GM23248 (cell line): ENCODE results near the gene TNIP3. TPM values are rescaled to one million over a fixed set of nuclear protein-coding genes. Genes with fewer than 3 reads are reported as not detected.
"Not testable (repeated sequence)": the region's sequence is repeated elsewhere in the genome, so short reads cannot be mapped to it uniquely, and the experiment has no call there.

ENCODE experiments used
- DNase-seq: peaks from one replicate; pipeline ENCODE4 v3.0.0-alpha.2; 2015
- H2AFZ ChIP-seq: fragments of 200-600 bp; sonication (generic); 2 replicates; pipeline ENCODE4 v1.6.1; 2016; ENCODE audit warnings: antibody characterized with exemption
- H3F3A ChIP-seq: fragments of 200-600 bp; sonication (generic); 2 replicates; pipeline ENCODE4 v1.6.1; 2016; ENCODE audit warnings: mild to moderate bottlenecking, antibody characterized with exemption, mixed run types; ENCODE audit not compliant: insufficient read depth
- H3K27ac ChIP-seq: fragments of 200-600 bp; sonication (generic); 2 replicates; pipeline ENCODE4 v1.5.1; 2016; ENCODE audit warnings: mild to moderate bottlenecking
- H3K27me3 ChIP-seq: fragments of 200-600 bp; sonication (generic); replicated peaks from 2 replicates; pipeline ENCODE4 v1.6.1; 2016; ENCODE audit warnings: mild to moderate bottlenecking; ENCODE audit not compliant: insufficient read depth
- H3K36me3 ChIP-seq: fragments of 200-600 bp; sonication (generic); 2 replicates; pipeline ENCODE4 v1.6.1; 2016; ENCODE audit warnings: low read depth, mild to moderate bottlenecking
- H3K4me1 ChIP-seq: fragments of 200-600 bp; sonication (generic); 2 replicates; pipeline ENCODE4 v1.6.1; 2016; ENCODE audit warnings: mild to moderate bottlenecking; ENCODE audit not compliant: insufficient read depth
- H3K4me2 ChIP-seq: fragments of 200-600 bp; sonication (generic); one replicate; pipeline ENCODE4 v1.6.1; 2016; ENCODE audit warnings: mild to moderate bottlenecking; ENCODE audit not compliant: unreplicated experiment
- H3K4me3 ChIP-seq: fragments of 200-600 bp; sonication (generic); 2 replicates; pipeline ENCODE4 v1.5.1; 2016; ENCODE audit warnings: mild to moderate bottlenecking
- H3K79me2 ChIP-seq: fragments of 200-600 bp; sonication (generic); 2 replicates; pipeline ENCODE4 v1.6.1; 2016; ENCODE audit warnings: mild to moderate bottlenecking; ENCODE audit not compliant: insufficient read depth
- H3K9ac ChIP-seq: fragments of 200-600 bp; sonication (generic); 2 replicates; pipeline ENCODE4 v1.6.1; 2016; ENCODE audit warnings: mild to moderate bottlenecking
- H3K9me2 ChIP-seq: fragments of 200-600 bp; sonication (generic); 2 replicates; pipeline ENCODE4 v1.6.1; 2016; ENCODE audit warnings: mixed run types, mild to moderate bottlenecking, moderate library complexity; ENCODE audit not compliant: insufficient read depth
- H3K9me3 ChIP-seq: fragments of 200-600 bp; sonication (generic); one replicate; pipeline ENCODE4 v1.6.1; 2017; ENCODE audit warnings: low read depth
- H4K20me1 ChIP-seq: fragments of 200-600 bp; sonication (generic); 2 replicates; pipeline ENCODE4 v1.6.0; 2016; ENCODE audit not compliant: insufficient read depth
- EZH2 ChIP-seq: fragments of 200-600 bp; sonication (generic); IDR thresholded peaks from 2 replicates; pipeline ENCODE4 v1.6.1; 2018; ENCODE audit warnings: antibody characterized with exemption, mild to moderate bottlenecking; ENCODE audit not compliant: insufficient read depth, poor library complexity, severe bottlenecking
- EZH2phosphoT487 ChIP-seq: fragments of 200-600 bp; sonication (generic); IDR thresholded peaks from 2 replicates; pipeline ENCODE4 v1.6.1; 2018; ENCODE audit warnings: antibody characterized with exemption, moderate library complexity, mild to moderate bottlenecking, low read depth; ENCODE audit not compliant: insufficient read depth
- WGBS, 2 experiments: methylation state at CpG; one replicate each; pipeline ENCODE4 v1.1.6; 2015 to 2017; ENCODE audit warnings: low lambda C conversion rate in 2 of 2, low coverage in 1 of 2; ENCODE audit errors: missing lambda C conversion rate in 2 of 2; 5-methylcytosine and 5-hydroxymethylcytosine counted together
- in situ Hi-C: fragments of 300-500 bp; cut with MboI; formaldehyde crosslinking; loops from 2 replicates; pipeline ENCODE4 v1.15.0; 2020
- polyA plus RNA-seq: library from polyadenylated mRNA; unstranded; fragments of >200 nt; fragmentation: Nextera tagmentation; extraction: Ambion mirVana; gene quantifications from 2 replicates; pipeline ENCODE4 v1.2.1, GENCODE V29; 2016
- total RNA-seq: library from RNA; depleted of rRNA; stranded (reverse); fragments of >200 nt; shearing (Covaris generic); gene quantifications from 2 replicates; pipeline ENCODE4 v1.2.3, GENCODE V29; 2014

Gene TNIP3
- total and polyA plus RNA-seq, 2 experiments from 2014 or later, result 0.76 to 2.2 TPM

DNA sequence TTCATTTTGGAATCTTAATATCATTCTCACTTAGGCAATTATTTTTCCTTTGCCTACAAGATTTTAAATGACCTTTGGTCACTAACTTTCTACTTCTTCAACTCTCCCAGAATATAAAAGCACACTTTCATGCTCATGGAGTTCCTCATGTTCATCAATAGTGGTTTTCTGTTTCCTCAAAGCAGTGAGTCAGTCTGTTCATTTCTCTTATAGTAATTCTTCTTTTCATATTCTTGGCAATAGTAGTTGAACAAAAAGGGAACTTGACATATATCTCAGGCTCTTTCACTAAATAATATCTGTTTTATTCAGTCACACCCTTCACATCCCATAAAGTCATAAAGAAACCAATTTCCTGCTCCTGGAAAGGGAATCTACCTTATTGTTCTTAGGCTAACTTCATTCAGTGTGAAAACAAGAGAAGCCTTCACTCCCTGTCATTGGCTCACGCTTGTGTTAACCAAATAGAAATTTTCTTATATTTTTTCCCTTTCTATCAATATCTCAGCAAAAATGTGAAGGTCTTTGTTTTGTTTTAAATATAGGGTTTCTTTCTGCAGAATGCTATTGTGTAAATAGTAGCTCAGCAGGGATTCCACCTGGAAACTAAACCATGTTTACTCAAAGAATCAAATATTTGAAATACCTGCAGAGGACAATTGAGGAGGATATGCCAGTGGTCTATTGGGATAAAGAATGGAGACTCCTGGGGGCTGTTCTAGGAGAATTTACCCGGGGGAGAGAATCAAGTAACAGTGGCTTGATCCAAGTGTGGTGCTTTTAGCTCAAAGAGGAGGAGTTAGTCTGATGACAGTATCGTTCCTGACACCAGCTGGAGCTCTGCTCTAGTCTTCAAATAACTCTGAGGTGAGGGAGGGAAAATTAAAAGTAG lies 13.4 kb upstream of the TNIP3 start:
- TF ChIP-seq EZH2 (no peak), EZH2phosphoT487 (no peak)
- H3F3A ChIP-seq, result 0 out of 2 replicates have a peak, but pooled peaks cover 7% of the 10 kb centered on the region
- H3K36me3 ChIP-seq, result no peaks in the 10 kb centered on the region
- H3K4me1 ChIP-seq, result peaks cover 4% of the 10 kb centered on the region
- no peak overlapping the region for H2AFZ ChIP-seq
- H3K27ac ChIP-seq, result no peak overlapping the region
- no peak for DNase-seq
- no peaks in the 10 kb centered on the region for H3K9me2 ChIP-seq
- no peaks in the 10 kb centered on the region for H3K9me3 ChIP-seq
- WGBS, 2 experiments, result 54 to 65% methylated on average over 3 of the region's 3 CpGs
- H3K4me3 ChIP-seq, result no peak overlapping the region
- H4K20me1 ChIP-seq, result no peaks in the 10 kb centered on the region
- H3K27me3 ChIP-seq, result no peaks in the 10 kb centered on the region
- no peak overlapping the region for H3K9ac ChIP-seq
- in situ Hi-C loops, result no loop called here
- H3K79me2 ChIP-seq, result no peaks in the 10 kb centered on the region
- H3K4me2 ChIP-seq, result no peak overlapping the region

GRCh38 chr4:121176082-121176934 lies 12.2 kb upstream of the TNIP3 start:
- Histone ChIP-seq H2AFZ (no peak overlapping the region), H3F3A (no peaks in the 10 kb centered on the region), H3K36me3 (no peaks in the 10 kb centered on the region), H3K4me3 (no peak overlapping the region), H3K4me2 (no peak overlapping the region), H3K27ac (no peak overlapping the region), H3K4me1 (no peaks in the 10 kb centered on the region), H4K20me1 (no peaks in the 10 kb centered on the region), H3K27me3 (no peaks in the 10 kb centered on the region), H3K9ac (no peak overlapping the region), H3K79me2 (no peaks in the 10 kb centered on the region), H3K9me3 (no peaks in the 10 kb centered on the region), H3K9me2 (no peaks in the 10 kb centered on the region)
- 45% methylated on average over 3 of the region's 3 CpGs for whole genome bisulfite sequencing, 2 experiments
- no peak for DNase-seq
- no peak for TF ChIP-seq EZH2
- TF ChIP-seq EZH2phosphoT487, result no peak
- in situ Hi-C loops, result no loop called here

DNA sequence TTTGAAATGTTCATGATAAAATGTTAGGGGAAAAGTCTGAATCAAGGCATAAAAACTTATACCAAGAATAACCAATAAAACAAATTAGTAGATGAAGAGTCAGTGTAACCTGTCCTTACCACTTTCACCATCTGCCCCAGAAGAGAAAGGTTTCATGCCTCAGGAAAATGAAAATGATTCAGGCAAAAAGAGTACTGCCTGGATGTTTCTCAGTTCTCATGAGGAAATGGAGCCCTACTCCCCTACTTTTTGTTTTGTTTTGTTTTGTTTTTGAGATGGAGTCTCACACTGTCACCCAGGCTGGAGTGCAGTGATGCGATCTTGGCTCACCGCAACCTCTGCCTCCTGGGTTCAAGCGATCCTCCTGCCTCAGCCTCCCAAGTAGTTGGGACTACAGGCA lies 7.4 kb upstream of the TNIP3 start:
- not testable (repeated sequence) for H3K27me3 ChIP-seq, H2AFZ ChIP-seq
- WGBS, 2 experiments, result 89 to 92% methylated on average over 3 of the region's 3 CpGs

DNA sequence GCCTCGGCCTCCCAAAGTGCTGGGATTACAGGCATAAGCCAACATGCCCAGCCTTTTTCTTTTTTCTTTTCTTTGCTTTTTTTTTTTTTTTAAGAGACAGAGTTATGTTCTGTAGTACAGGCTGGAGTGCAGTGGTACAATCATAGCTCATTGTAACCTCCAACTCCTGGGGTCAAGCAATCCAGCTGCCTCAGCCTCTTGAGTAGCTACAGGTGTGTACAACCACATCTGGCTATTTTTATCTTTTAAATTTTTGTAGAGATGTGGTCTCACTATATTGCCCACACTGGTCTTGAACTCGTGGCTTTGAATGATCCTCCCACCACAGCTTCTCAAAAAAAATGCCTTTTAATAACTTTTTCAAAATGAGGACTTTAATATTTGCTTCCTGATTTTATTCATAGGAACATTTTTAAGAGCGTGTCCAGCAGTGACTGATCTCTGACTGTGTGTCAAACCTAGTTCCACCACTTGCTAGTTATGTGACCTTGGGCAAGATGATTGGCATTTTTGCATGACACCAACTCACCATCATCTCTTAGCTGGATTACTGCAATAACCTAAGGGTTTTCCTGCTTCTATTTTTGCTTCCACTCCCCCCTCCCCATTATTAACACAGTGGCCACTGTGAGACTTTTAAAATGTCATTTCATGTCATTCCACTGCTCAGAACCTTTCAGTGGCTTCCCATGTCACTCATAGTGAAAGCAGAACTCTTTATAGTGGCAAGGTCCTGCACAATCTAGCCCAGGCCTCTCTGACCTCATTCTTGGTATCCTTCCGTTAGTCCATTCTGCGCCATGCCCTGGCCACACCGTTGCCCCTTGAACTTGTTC lies 4.5 kb upstream of the TNIP3 start:
- no peaks in the 10 kb centered on the region for H3K9me2 ChIP-seq
- H4K20me1 ChIP-seq, result no peaks in the 10 kb centered on the region
- H3K9ac ChIP-seq, result no peak overlapping the region
- in situ Hi-C loops, result no loop called here
- H3F3A ChIP-seq, result no peaks in the 10 kb centered on the region
- DNase-seq, result no peak
- H3K9me3 ChIP-seq, result no peaks in the 10 kb centered on the region
- no peak overlapping the region for H2AFZ ChIP-seq
- no peaks in the 10 kb centered on the region for H3K27me3 ChIP-seq
- H3K4me1 ChIP-seq, result no peaks in the 10 kb centered on the region
- no peak overlapping the region for H3K27ac ChIP-seq
- TF ChIP-seq EZH2 (no peak), EZH2phosphoT487 (no peak)
- no peak overlapping the region for H3K4me2 ChIP-seq
- H3K4me3 ChIP-seq, result no peak overlapping the region
- 84 to 91% methylated on average over 6 of the region's 6 CpGs for WGBS, 2 experiments
- no peaks in the 10 kb centered on the region for H3K79me2 ChIP-seq
- H3K36me3 ChIP-seq, result no peaks in the 10 kb centered on the region

More for the DNA sequence above, 7.4 kb upstream of the TNIP3 start:
- H3K9me3 ChIP-seq, H3K4me2 ChIP-seq, H3K36me3 ChIP-seq, in situ Hi-C loops, H3K4me3 ChIP-seq, H3K27ac ChIP-seq, H3K9ac ChIP-seq, H3F3A ChIP-seq, H3K9me2 ChIP-seq, H4K20me1 ChIP-seq, H3K79me2 ChIP-seq, H3K4me1 ChIP-seq, DNase-seq: not testable (repeated sequence)
